HepG2 (cell line): ENCODE results near the gene MBTPS1. TPM values are rescaled to one million over a fixed set of nuclear protein-coding genes. Genes with fewer than 3 reads are reported as not detected.

ENCODE experiments used
- FOSL2 ChIP-seq: sonication (generic); formaldehyde crosslinking; IDR thresholded peaks from 2 replicates; pipeline ENCODE4 v1.4.0; 2020; ENCODE audit warnings: missing genetic modification reagents
- FOXK2 ChIP-seq: fragments of 450-650 bp; IDR thresholded peaks from 2 replicates; pipeline ENCODE4 v1.6.1; 2016
- FUBP1 ChIP-seq: sonication (generic); formaldehyde crosslinking; IDR thresholded peaks from 2 replicates; pipeline ENCODE4 v1.5.1; 2020; ENCODE audit warnings: missing genetic modification reagents, mild to moderate bottlenecking, borderline replicate concordance
- IRX3 ChIP-seq: sonication (generic); formaldehyde crosslinking; IDR thresholded peaks from 2 replicates; pipeline ENCODE4 v1.8.1; 2023; ENCODE audit warnings: mild to moderate bottlenecking, low read depth, missing genetic modification reagents, borderline replicate concordance
- ISL2 ChIP-seq: sonication (generic); formaldehyde crosslinking; IDR thresholded peaks from 2 replicates; pipeline ENCODE4 v1.5.0; 2020; ENCODE audit warnings: missing genetic modification reagents
- MATR3 ChIP-seq: sonication (generic); formaldehyde crosslinking; IDR thresholded peaks from 2 replicates; pipeline ENCODE4 v1.4.0; 2020; ENCODE audit warnings: missing genetic modification reagents
- NFATC3 ChIP-seq: sonication (generic); formaldehyde crosslinking; IDR thresholded peaks from 2 replicates; pipeline ENCODE4 v1.5.1; 2020; ENCODE audit warnings: mild to moderate bottlenecking, missing genetic modification reagents
- NFRKB ChIP-seq: fragments of 450-650 bp; IDR thresholded peaks from 2 replicates; pipeline ENCODE4 v1.6.1; 2017
- RNF2 ChIP-seq: fragments of 450-650 bp; conservative IDR thresholded peaks from 2 replicates; pipeline ENCODE4 v1.6.1; 2016; ENCODE audit warnings: low read depth
- SKIL ChIP-seq: sonication (generic); formaldehyde crosslinking; IDR thresholded peaks from 2 replicates; pipeline ENCODE4 v1.8.0; 2022; ENCODE audit warnings: missing genetic modification reagents, mild to moderate bottlenecking, moderate library complexity, borderline replicate concordance
- SNAPC5 ChIP-seq: sonication (generic); formaldehyde crosslinking; IDR thresholded peaks from 2 replicates; pipeline ENCODE4 v1.8.1; 2023; ENCODE audit warnings: mild to moderate bottlenecking, missing genetic modification reagents, borderline replicate concordance
- TEF ChIP-seq: sonication (generic); formaldehyde crosslinking; IDR thresholded peaks from 2 replicates; pipeline ENCODE4 v1.5.0; 2020; ENCODE audit warnings: missing genetic modification reagents
- ZBTB4 ChIP-seq: sonication (generic); formaldehyde crosslinking; IDR thresholded peaks from 2 replicates; pipeline ENCODE4 v1.4.0; 2020; ENCODE audit warnings: missing genetic modification reagents, mild to moderate bottlenecking, borderline replicate concordance
- ZNF570 ChIP-seq: sonication (generic); formaldehyde crosslinking; IDR thresholded peaks from 2 replicates; pipeline ENCODE4 v1.4.0; 2020; ENCODE audit warnings: mild to moderate bottlenecking, missing genetic modification reagents, borderline replicate concordance
- polyA plus RNA-seq, 8 experiments: library from polyadenylated mRNA; depleted of rRNA in 3 of 8; stranded (reverse) in 7 of 8; unstranded in 1 of 8; fragments of >200 nt; fragmentation: Illumina TruSeq in 4 of 8; extraction: Trizol in 4 of 8; gene quantifications; 2 replicates each; pipeline versions ENCODE4 v1.2.1 to v1.2.3, GENCODE V29; 2011 to 2016; ENCODE audit warnings: low read depth in 4 of 8, missing spikeins in 1 of 8, mixed read lengths in 1 of 8; ENCODE audit not compliant: insufficient read depth in 1 of 8
- total RNA-seq, 5 experiments: library from RNA; depleted of rRNA; stranded (reverse); fragments of >200 nt; fragmentation: Illumina TruSeq; extraction: Trizol; gene quantifications; 2 replicates each; pipeline ENCODE4 v1.2.3, GENCODE V29; 2016; ENCODE audit warnings: low read depth in 1 of 5

The MBTPS1 gene
- total and polyA plus RNA-seq, 2 of the 13 experiments (the other 11 are each of a cell fraction or from before 2014, with no cell fraction given), result 56.7 to 91.3 TPM

GRCh38 chr16:84141143-84141670, 24.5 kb upstream of the MBTPS1 start (continued):
- TF ChIP-seq ZBTB4, result no peak
- peak; percentile 38; the same call in 1 of the 2 replicates for TF ChIP-seq SKIL (CRISPR knock-in tag)
- TF ChIP-seq FOXK2, result no peak
- peak; percentile 27; the same call in 1 of the 2 replicates for TF ChIP-seq ISL2 (CRISPR knock-in tag)
- no peak for TF ChIP-seq RNF2
- no peak for TF ChIP-seq NFATC3
- TF ChIP-seq FUBP1 (CRISPR knock-in tag), result no peak
- no peak for TF ChIP-seq TEF (CRISPR knock-in tag)
- no peak for TF ChIP-seq MATR3 (CRISPR knock-in tag)
- no peak for TF ChIP-seq NFRKB
- no peak for TF ChIP-seq SNAPC5 (CRISPR knock-in tag)
- no peak for TF ChIP-seq FOSL2 (CRISPR knock-in tag)
- TF ChIP-seq ZNF570 (CRISPR knock-in tag), result no peak
- no peak for TF ChIP-seq IRX3 (CRISPR knock-in tag)
